ENCODE data around the gene PPIL4. TPM values are rescaled to one million over a fixed set of nuclear protein-coding genes. Genes with fewer than 3 reads are reported as not detected.
"Not testable (repeated sequence)": the region's sequence is repeated elsewhere in the genome, so short reads cannot be mapped to it uniquely, and the experiment has no call there.

PPIL4 gene
- total RNA-seq, 1 experiment from 2014 or later: 27.7 TPM

DNA sequence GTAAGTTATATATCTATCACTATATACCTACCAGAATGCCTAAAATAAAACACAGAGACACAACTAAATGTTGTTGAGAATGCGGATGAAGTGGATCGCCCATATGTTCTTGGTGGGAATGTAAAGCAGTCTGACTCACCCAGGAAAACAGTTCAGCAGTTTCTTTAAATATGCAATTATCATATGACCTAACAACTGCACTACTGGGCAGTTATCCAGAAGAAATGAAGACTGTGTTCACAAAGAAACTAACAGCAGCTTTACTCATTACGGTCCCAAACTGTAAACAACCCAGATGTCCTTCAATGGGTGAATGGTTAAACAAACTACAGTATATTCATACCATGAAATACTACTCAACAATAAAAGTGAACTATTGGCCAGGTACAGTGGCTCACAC is 46.8 kb downstream of the PPIL4 start:
- no peak for DNase-seq (ENCODE audit: low spot score)
- no peaks in the 10 kb centered on the region for H3K27me3 Mint-ChIP-seq (ENCODE audit: low read depth)
- no peak overlapping the region for H3K27ac Mint-ChIP-seq
- ATAC-seq: no peak
- H3K36me3 Mint-ChIP-seq: no peaks in the 10 kb centered on the region
- no peaks in the 10 kb centered on the region for H3K9me3 Mint-ChIP-seq
- H3K4me3 Mint-ChIP-seq: no peak overlapping the region
- no peak for TF ChIP-seq USF2 (CRISPR knock-in tag; IDR thresholded peaks at IDR 0.05)
- TF ChIP-seq ZNF232 (CRISPR knock-in tag; IDR thresholded peaks at IDR 0.05): no peak
- TF ChIP-seq, protein P1, sequence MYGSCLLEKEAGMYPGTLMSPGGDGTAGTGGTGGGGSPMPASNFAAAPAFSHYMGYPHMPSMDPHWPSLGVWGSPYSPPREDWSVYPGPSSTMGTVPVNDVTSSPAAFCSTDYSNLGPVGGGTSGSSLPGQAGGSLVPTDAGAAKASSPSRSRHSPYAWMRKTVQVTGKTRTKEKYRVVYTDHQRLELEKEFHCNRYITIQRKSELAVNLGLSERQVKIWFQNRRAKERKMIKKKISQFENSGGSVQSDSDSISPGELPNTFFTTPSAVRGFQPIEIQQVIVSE (CRISPR knock-in tag; IDR thresholded peaks at IDR 0.05; ENCODE audit: borderline replicate concordance): no peak
- TF ChIP-seq ZNF512 (CRISPR knock-in tag; IDR thresholded peaks at IDR 0.05; ENCODE audit: borderline replicate concordance): no peak
- TF ChIP-seq ZNF532 (CRISPR knock-in tag; IDR thresholded peaks at IDR 0.05; ENCODE audit: borderline replicate concordance): no peak
- TF ChIP-seq ZNF423 (CRISPR knock-in tag; IDR thresholded peaks at IDR 0.05): no peak
- TF ChIP-seq TP53 (CRISPR knock-in tag; IDR thresholded peaks at IDR 0.05): no peak
- TF ChIP-seq GRHL2 (CRISPR knock-in tag; IDR thresholded peaks at IDR 0.05; ENCODE audit: insufficient replicate concordance, severe bottlenecking): no peak
- no peak for TF ChIP-seq ZNF121 (CRISPR knock-in tag; IDR thresholded peaks at IDR 0.05)
- TF ChIP-seq SMAD4 (CRISPR knock-in tag; IDR thresholded peaks at IDR 0.05): no peak
- TF ChIP-seq RELA (CRISPR knock-in tag; IDR thresholded peaks at IDR 0.05; ENCODE audit: borderline replicate concordance): no peak
- TF ChIP-seq MYBL2 (CRISPR knock-in tag; IDR thresholded peaks at IDR 0.05): no peak
- no peak for TF ChIP-seq ZBTB21 (CRISPR knock-in tag; IDR thresholded peaks at IDR 0.05; ENCODE audit: borderline replicate concordance)
- no peak for TF ChIP-seq ELF4 (CRISPR knock-in tag; IDR thresholded peaks at IDR 0.05; ENCODE audit: low read depth)
- no peak for TF ChIP-seq TEAD1 (CRISPR knock-in tag; IDR thresholded peaks at IDR 0.05)
- no peak for TF ChIP-seq JUN (CRISPR knock-in tag; IDR thresholded peaks at IDR 0.05)
- no peak for TF ChIP-seq ZNF396 (CRISPR knock-in tag; IDR thresholded peaks at IDR 0.05; ENCODE audit: borderline replicate concordance)
- TF ChIP-seq NFE2L1 (CRISPR knock-in tag; IDR thresholded peaks at IDR 0.05): no peak
- no peak for TF ChIP-seq NR1H2 (CRISPR knock-in tag; IDR thresholded peaks at IDR 0.05)
- no peaks in the 10 kb centered on the region for H3K4me1 Mint-ChIP-seq
- ChIA-PET CTCF (no interaction called here), POLR2A (no interaction called here)

- no peaks in the 10 kb centered on the region for H3K27me3 Mint-ChIP-seq (ENCODE audit: low read depth)
- H3K4me1 Mint-ChIP-seq: no peaks in the 10 kb centered on the region
- ATAC-seq (no peak), DNase-seq (ENCODE audit: low spot score) (no peak)
- TF ChIP-seq NR1H2 (CRISPR knock-in tag; IDR thresholded peaks at IDR 0.05): no peak
- TF ChIP-seq GABPB1 (CRISPR knock-in tag; IDR thresholded peaks at IDR 0.05): peak; percentile 77
- no peak overlapping the region for H3K27ac Mint-ChIP-seq
- no peak overlapping the region for H3K4me3 Mint-ChIP-seq
- H3K9me3 Mint-ChIP-seq: no peaks in the 10 kb centered on the region
- CTCF ChIA-PET: no interaction called here
- no peaks in the 10 kb centered on the region for H3K36me3 Mint-ChIP-seq
- POLR2A ChIA-PET: no interaction called here
Observed at GRCh38 chr6:149497365-149497764, 48.5 kb downstream of the PPIL4 start.

DNA sequence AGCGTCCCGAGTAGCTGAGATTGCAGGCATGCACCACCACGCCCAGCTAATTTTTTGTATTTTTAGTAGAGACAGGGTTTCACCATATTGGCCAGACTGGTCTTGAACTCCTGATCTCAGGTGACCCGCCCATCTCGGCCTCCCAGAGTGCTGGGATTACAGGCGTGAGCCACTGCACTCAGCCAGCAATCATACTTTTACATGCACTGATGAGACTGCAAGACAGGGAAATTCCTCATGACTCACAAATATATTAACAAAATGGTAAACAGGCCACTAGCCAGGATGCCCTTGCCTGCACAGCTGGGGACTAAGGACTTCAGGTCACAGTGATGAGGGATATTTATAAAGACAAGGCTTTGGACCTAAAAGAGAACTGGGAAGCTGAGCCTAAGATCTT is 49.2 kb downstream of the PPIL4 start:
- CTCF ChIA-PET; H3K4me1 Mint-ChIP-seq; H3K9me3 Mint-ChIP-seq; H3K4me3 Mint-ChIP-seq; H3K36me3 Mint-ChIP-seq; H3K27me3 Mint-ChIP-seq (ENCODE audit: low read depth); POLR2A ChIA-PET; ATAC-seq; DNase-seq (ENCODE audit: low spot score): not testable (repeated sequence)
- 0 out of 2 replicates have a peak overlapping the region, but pooled peaks have one; percentile 4 for H3K27ac Mint-ChIP-seq

GRCh38 chr6:149495349-149496016 is 50.4 kb downstream of the PPIL4 start:
- H3K4me1 Mint-ChIP-seq; H3K4me3 Mint-ChIP-seq; H3K9me3 Mint-ChIP-seq; H3K27me3 Mint-ChIP-seq (ENCODE audit: low read depth); POLR2A ChIA-PET; H3K27ac Mint-ChIP-seq; ATAC-seq; H3K36me3 Mint-ChIP-seq; DNase-seq (ENCODE audit: low spot score): not testable (repeated sequence)
- CTCF ChIA-PET: interaction anchor here (0.6 kb wide), 1 partner anchor 13 kb away, joined by 3 read pairs; no protein-coding TSS in a partner anchor

DNA sequence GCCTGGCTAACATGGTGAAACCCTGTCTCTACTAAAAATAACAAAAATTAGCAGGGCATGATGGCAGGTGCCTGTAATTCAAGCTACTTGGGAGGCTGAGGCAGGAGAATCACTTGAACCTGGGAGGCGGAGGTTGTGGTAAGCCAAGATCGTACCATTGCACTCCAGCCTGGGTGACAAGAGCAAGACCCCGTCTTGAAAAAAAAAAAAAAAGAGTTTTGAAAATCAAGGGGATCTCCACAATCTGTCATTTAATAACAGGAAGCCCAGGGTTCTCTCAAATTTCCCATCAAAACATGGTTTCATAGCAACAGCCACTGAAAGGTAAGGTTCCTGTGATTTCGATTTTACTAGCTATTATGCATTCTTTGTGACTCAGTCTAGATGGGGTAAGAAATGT is 51.0 kb downstream of the PPIL4 start:
- CTCF ChIA-PET: interaction anchor here (0.6 to 0.7 kb wide), 2 partner anchors 14 to 305 kb away, joined by 3 read pairs; no protein-coding TSS in a partner anchor
- H3K4me1 Mint-ChIP-seq; DNase-seq (ENCODE audit: low spot score); ATAC-seq; H3K9me3 Mint-ChIP-seq; POLR2A ChIA-PET; H3K27me3 Mint-ChIP-seq (ENCODE audit: low read depth); H3K4me3 Mint-ChIP-seq; H3K36me3 Mint-ChIP-seq; H3K27ac Mint-ChIP-seq: not testable (repeated sequence)

All from WTC11 (cell line).